Amniotic epithelial cell (primary cell): ENCODE data around the gene HINT2.

Experiments
- DNase-seq: peaks from one replicate; pipeline ENCODE4 v3.0.0-alpha.2; 2010; ENCODE audit warnings: low read depth

HINT2 gene

DNA sequence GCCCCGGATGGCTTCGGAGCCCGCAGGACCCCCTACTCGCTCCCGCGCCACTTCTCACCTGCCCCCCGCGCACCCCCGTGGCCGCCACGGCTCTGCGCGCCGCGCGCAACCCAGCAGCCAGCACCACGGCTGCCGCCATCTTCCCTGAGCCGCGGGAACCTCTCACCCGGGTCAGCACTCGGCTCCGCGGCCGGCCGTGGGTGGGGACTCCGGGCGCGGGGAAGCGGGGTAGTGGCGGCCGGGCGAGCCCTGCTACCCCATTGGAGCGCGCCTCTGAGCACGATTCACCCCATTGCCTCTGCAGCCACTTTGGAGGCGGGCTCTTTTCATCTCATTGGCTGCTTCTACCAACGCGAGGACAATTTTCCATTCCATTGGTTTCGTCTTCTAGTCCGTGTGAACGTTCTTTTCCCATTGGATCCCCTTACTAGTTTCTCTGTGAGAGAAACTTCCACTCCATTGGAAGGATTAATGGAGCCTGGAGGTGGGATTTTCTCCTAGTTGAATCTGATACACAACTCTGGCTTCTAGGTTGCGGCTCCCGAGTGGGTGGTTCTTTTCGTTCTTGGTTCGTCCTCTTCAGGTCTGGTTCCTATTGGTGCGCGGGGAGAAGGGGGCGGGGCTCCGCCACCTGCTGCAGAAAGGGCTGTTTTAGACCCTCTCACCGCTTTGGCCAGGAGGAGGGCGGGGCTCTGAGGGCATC is at the start of gene HINT2:
Gene HINT2, minus strand, starts transcription at position 202 of the 703 bp plus-strand sequence. Its CDS starts 63 bp downstream, at position 139.
- DNase-seq: peak; percentile 100

DNA sequence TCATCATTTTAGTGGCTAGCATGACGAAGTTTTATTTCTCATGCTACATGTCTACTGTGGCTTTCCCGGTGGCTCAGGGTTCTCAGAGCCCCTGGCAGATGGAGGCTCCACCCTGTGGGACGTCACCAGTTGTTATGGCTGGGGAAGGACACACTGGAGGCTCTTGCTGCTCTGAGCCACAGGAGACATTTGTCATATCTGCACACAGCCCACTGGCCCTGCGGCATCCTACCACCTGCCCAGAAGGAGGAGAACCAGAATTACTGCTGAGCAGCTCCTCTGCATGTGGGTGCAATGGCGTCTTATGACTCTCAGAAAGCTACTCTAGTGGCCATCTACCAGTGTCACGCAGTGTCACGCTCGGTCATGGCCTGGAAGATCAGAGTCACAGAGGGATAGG is 48.7 kb upstream of the HINT2 start:
- no peak for DNase-seq

DNA sequence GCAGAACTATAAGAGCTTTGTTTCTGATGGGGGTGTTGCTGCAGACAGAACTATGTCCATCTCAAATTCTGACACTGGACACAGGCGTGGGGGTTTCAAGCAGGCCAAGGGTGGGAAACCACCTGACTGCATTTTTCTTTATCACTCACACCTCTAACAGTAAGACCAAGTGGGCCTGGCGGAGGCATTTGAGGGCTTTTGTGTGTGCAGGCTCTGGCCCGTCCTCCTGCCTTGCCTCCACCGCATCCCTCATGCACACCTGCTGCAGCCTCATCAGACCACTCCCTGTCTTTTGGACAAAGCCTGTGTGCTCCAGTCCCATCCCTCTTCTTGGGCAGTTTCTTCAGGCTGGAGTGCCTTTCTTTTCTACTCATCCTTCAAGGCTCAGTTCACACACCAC is 47.5 kb upstream of the HINT2 start:
- no peak for DNase-seq

DNA sequence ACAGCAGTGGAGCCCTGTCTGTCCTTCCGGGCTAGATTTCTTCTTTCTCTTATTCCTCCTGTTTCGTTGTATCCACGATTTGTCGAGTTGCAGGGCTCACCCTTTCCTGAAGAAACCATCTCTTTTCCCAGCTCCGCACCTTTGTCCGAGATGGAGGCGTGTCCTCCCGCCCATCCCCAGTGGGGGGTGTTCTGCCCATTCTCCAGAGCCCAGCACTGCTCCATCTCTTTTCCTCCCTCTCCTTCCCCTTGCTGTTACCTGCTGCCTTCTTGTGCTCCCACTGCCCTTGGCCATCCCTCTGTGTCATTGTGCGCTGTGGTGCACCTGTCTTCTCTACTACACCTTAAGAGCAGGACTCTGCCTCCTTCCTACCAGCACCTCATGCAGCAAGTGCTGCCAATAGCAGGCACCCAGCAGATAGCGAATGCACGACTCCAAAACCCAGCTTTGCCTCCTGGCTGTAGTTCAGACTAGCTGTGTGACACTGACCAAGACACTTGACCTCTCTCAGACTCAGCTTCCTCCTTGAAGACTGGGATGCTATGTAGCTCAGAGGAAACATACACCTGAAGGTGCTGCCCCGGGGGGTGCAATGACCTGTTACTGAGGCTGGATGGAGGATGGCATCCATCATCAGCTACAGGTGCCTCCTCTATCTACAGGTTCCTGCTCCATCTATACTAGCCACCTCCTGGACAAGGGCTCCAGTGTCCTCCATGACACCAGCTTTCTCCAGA is 46.5 kb upstream of the HINT2 start:
- DNase-seq: no peak

DNA sequence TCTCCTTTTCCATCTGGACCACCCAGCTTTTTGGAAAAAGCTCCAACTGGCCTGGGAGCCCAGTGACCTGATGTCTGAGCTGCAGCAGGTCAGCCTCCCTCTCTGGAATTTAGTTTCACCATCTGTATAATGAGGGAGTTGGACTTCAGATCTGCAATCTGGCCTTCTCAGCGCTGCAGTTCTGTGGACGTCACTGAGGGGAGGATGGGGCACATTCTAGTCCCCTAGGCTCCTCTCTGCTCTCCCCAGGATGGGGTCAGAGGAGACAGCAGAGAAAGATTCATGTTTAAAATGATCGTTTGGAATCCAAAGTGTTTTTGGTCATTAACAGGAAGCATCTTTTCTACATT is 45.1 kb upstream of the HINT2 start:
- no peak for DNase-seq

DNA sequence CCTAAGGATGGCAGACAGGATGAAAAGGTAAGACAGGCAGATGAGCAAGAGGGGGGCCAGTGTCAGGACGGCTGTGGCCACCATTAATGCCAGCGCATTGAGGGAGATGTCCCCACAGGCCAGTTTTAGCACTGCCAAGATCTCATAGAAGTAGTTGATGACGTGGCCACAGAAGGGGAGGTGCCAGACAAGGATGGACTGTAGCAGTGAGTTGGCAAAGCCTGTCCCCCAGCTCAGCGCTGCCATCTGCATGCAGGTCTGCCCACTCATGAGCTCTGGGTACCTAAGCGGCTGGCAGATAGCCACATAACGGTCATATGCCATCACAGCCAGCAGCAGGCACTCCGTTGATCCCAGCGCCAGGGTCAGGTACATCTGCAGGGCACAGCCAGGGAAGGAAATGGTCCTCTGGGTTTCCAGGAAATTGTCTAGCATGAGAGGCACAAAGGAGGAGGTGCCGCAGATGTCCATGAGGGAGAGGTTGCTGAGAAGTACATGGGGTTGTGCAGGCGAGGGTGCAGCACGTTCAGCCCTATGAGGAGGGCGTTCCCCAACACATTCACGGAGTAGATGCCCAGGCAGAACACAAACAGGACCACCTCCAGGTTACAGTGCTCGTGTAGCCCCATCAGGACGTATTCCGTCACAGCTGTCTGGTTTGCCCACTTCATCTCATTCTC is 44.6 kb upstream of the HINT2 start:
- DNase-seq: no peak

DNA sequence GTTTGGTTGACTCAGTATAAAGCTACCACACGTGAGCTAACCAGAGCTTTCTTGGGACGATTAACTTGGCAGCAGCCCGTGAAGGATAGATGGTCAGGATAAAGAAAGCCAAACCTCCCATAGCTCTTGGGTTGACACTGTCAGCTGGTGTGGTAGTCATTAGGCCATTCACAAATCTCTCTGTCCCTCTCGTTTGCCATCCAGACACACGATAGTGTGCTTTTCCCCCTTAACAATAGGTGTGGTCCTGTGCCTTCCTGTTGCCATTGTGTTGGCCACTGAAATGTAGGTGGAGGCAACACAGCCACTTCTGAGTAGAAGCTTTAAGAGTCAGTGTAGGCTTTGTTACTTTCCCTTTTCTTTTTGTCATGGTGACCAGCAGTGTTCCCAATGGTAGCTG is 43.6 kb upstream of the HINT2 start:
- no peak for DNase-seq

DNA sequence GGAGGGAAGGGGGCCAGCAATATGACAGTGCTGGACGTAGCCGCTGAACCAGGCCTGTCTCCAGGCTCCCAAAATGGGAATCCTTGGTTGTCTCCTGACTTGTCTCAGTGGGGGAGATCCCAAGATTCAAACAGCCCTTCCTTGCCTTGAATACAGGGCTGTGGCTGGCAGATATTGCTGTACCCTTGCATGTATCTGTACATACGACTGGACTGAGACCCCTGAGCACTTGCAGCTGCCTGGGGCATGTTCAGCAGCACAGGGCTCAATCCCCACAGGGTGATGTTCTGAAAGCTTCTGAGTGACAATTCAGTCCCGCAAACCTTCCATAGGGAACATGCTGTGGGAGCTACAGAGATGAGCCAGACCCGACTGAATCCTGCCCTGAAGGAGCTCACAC is 42.0 kb upstream of the HINT2 start:
- no peak for DNase-seq

DNA sequence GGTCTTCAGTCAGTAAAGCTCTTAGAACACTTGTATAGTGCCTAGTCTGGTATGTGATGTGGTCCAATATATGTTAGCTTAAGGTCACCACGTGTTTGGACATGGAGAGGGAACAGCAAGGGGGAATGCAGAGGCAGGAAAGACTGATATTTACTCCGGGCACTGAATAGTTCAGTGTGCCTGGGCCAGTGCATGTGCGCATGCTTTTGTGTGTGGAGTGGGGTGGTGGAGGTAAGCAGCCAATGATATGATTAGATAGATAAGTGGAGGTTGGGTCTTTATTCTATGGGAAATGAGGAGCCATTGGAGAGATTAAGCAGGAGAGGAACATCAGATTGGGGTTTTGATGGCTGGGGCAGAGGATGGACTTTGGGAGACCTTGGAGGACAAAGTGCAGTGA is 41.4 kb upstream of the HINT2 start:
- DNase-seq: no peak

DNA sequence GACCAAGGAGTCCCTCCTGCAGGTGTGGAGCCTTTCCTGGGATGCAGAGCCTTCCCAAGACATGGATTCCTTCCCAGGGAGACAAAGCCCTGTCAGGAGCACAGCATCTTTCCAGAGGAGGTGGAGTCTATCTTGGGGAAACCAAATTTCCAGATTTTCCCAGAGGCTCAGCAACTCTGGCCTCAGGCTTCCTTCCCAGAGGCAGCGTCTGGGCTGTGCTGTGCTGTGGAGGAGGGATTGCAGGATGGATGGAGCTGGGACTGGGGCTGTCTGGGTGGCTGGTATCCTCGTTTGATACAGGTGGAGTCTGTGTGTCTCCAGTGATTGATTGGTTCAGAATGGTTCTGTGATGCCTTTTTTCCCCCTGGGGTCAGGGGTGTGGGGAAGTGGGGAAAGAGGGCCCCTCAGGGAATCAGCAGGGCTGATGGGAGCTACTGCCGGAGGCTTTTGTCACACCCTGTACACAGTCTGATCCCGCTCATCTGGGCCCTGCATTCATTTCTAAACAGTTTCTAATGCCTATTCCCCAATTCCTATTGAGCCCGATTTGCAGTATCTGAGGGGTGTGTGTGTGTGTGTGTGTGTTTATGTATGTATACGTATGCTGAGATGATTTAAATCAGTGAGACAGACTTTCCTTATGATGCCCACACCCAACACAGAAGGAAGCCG is 39.4 kb upstream of the HINT2 start:
- no peak for DNase-seq

DNA sequence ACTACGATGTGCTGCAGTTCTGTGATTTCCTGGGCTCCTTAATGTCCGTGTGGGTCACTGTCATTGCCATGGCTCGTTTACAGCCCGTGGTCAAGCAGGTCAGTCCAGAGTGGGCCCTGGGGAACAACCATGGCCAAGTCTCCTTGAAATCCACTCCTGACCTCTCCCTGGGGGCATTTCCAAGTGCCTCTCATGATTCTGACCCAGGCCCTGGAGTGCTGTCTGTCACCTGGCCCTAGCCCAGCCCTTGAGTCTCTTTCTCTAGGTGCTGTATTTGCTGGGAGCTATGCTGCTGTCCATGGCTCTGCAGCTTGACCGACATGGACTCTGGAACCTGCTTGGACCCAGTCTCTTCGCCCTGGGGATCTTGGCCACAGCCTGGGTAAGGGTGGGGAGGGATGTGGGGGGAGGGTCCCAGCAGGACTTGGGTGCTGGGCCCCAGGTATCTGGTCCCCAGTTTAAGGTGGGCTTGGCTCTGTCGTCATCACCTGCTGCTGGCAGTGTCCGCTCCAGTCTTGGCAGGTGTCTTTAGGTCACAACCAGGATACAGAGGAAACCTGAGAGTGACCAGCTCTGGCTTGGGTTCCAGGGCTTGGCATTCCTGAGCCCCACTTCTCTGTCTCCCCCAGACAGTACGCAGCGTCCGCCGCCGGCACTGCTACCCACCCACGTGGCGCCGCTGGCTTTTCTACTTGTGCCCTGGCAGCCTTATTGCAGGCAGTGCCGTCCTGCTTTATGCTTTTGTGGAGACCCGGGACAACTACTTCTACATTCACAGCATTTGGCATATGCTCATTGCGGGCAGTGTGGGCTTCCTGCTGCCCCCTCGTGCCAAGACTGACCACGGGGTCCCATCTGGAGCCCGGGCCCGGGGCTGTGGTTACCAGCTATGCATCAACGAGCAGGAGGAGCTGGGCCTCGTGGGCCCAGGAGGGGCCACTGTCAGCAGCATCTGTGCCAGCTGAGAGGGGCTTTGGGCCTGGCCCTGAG is 38.3 kb upstream of the HINT2 start:
- DNase-seq: no peak

DNA sequence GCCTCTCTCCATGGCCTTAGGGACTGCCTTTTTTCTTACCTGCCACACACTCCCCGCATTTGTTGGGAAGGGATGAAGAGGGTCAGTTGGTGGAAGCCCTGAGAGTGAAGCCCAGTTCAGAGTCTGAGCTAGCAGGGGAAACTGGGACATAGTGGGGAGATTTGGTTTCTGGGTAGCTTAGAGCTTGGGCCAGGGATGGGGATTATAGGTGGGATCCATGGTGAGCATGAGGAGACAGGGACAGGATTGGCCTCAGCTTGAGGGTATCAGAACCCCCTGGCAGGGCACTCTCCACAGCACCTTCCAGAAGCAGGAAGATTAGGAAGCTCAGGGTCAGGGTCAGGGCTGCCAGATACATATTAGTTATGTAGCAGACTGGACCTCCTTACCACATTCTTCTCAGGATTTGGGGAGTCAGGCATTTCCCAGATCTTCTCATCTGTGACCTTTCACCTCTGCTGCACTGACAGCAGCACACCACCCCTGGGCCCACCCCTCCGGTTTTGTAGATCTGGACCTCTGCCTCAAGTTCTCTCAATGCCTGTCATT is 37.5 kb upstream of the HINT2 start:
- no peak for DNase-seq

DNA sequence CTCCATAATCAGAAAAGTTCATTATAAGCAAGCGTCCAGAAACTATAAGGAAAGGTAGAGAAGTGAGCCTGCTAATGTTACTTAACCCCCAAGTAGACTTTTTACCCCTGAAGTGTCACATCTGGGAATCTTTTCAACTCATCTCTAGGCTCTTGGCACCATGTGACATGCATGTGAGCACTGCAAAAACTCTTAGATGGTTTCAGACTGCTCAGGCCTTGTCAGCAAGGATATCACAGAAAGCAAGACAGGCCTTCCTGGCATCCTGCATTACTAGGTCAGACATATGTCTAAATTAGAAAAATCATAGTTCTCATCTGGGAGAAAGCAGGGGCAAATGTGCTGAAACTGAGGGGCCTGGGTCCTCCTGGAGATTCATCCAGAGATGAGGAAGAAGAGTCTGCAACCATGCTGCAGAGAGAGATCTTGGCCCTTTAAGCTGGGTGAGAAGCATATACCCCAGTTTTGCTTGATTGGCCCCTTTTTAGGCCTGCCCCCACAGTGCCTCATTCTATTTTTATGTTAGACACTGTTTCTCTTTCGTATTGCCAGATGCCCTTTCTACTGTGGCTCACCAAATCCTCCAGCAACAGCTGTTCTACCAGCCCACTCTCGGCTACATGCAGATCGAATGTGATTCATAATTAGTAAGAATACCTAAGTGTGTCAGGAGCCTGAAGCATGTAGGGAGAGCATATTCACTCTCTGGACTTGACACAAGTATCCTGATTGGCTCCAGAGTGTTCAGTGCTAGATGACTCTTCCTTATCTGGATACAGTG is 33.1 kb upstream of the HINT2 start:
- peak; percentile 94 for DNase-seq

DNA sequence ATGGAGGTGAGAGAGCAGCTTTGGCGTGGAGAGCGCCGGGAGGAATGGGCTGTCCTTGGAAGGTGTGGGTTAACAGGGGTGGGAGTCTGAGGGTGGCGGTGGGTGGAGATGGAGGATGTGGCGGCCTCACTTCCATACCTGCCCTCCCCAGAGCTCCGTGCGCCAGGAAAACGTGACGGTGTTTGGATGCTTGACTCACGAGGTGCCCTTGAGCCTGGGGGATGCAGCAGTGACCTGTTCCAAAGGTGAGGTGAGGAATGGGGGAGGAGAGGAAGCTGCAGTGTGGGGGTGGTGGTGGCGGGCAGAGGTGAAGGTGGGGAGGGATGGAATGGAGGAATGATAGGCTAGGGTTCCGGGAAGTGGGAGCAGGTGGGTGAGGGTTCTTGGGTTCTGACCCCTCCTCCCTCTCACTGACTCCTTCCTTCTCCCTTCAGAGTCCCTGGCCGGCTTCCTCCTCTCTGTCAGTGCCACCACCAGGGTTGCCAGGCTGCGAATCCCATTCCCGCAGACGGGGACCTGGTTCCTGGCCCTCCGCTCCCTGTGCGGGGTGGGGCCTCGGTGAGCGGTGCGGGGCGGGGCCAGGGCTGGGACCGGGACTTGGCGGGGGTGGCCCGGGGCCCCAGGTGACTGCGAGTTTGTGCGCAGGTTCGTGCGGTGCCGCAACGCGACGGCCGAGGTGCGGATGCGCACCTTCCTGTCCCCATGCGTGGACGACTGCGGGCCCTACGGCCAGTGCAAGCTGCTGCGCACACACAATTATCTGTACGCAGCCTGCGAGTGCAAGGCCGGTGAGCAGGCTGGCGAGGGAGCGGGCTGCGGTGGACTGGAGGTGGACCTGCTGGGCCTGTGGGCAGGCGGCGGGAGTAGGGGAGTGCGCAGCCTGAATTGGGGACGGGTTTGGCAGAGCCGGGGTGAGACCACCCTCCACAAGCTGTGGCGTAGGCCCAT is 31.3 kb upstream of the HINT2 start:
- no peak for DNase-seq

DNA sequence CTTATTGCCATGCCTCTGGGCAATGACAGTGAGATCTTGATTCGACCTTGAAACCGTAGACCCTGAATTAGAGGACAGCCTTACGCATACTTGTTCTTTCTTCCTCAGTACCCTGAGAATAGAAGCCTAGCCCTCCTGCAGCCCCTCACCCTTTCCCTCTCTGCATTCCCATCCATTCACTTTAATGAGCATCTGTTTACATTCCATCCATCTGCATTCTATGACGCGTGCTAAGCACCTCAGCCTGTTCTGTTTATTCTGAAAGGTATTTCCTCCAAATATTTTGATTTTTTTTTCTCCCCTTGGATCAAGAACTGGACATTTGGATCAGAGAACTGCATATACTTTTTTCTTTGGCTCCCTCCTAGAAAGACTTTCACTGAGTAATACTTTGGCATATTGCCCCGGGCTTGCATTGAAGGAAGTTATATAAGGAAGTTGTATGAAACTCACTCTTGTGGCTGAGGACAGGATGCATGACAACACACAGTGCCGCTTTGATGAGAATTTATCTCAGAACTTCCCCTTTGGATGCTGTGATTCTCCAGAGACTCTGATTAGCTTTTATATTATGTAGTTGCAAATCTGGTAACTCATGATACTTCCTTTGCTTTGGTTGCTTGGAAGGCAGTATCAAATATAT is 29.9 kb upstream of the HINT2 start:
- DNase-seq: peak; percentile 78

DNA sequence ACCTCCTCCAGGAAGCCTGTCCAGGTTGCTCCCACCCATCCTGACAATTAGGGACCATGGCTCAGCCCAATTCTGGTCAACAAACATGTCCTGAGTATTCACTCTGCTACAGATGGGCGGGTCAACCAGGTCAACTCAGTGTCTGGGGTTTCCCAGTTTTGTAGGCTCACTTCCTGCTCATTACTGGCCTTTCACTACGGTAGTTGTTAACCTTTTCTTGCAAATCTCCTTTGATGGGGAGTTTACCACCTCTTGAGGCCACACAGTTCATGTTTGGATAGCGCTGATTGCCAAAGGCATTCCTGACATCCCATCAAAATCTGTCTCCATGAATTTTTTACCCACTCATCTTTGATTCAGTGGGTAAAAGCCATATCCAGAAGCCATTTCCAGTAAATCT is 28.0 kb upstream of the HINT2 start:
- no peak for DNase-seq

DNA sequence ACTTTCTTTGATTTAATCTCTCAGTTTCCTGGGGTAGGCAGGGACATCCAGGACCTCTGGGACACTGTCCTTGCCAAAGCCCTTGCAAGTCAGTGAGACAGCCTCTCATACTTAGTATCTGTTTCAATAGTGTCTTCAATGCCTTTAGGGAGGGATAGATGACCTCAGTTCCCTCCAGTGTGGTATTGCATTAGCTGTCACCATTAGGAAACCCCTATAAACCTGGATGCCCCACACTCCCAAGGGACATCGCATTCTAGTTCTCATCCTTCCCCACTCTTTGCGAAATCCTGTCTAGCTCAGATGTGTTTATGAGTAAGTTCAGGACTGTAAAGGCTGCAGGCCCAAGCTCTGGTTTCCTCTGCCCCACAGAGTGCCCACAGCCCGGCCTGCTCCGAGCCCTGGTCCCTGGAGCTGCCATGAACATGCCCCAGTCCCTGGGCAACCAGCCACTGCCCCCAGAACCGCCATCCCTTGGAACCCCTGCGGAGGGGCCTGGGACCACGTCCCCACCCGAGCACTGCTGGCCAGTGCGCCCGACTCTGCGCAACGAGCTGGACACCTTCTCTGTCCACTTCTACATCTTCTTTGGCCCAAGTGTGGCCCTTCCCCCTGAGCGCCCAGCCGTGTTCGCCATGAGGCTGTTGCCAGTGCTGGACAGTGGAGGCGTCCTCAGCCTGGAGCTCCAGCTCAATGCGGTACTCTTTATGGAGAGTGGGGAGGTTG is 27.3 kb upstream of the HINT2 start:
- no peak for DNase-seq

DNA sequence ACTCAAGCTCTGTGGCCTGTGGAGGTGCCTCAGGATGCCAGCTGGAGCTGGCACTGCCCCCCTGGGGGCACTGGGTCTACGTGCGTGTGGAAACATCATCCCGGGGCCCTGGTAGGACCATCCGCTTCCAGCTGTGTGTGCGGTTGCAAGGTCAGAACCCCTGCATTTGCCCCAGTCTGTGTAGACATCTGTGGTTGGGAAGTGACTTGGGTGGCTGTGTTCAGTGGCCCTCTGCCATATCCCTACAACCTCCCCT is 26.7 kb upstream of the HINT2 start:
- no peak for DNase-seq
